Measurements from ENCODE around the gene SUPT6H. TPM values are rescaled to one million over a fixed set of nuclear protein-coding genes. Genes with fewer than 3 reads are reported as not detected.

Gene SUPT6H
- total RNA-seq, 2 experiments from 2014 or later, result 80.6 to 85.8 TPM

DNA sequence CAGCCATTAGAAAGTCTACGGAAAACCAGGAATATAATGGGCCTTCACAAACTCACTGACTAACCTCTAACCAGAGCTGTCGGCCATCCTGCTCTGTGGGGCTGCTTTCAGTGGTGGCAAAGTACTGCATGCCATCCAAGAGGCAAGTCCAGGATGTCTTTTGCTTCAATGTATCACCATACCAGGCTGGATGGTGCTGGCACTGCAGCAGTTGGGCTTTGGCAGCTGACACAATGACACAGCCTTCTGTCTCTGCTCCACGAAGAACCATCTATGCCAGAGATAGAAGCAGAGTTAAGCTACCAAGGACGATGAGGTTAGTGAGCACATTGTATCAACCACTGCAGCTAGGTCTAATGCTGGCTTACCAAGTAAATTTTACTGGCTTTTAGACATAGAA is 38.3 kb upstream of the SUPT6H start:
- H3K27me3 Mint-ChIP-seq, result no peaks in the 10 kb centered on the region
- no peak for ATAC-seq
- POLR2A ChIA-PET, result interaction anchor here (1.2 kb wide), 1 partner anchor 18 kb away, joined by 3 read pairs; no protein-coding TSS in a partner anchor
- intact Hi-C loops (cut with DNase I, micrococcal nuclease), result no loop called here
- no peak overlapping the region for H3K27ac Mint-ChIP-seq
- H3K36me3 Mint-ChIP-seq (ENCODE audit: low read depth), result peaks cover 69% of the 10 kb centered on the region
- CTCF ChIA-PET, result interaction anchor here (0.6 to 2.1 kb wide), 3 partner anchors 15 to 283 kb away, joined by 3 to 13 read pairs (median 4); no protein-coding TSS in a partner anchor
- no peak for DNase-seq
- peaks cover 9% of the 10 kb centered on the region for H3K4me1 Mint-ChIP-seq
- H3K9me3 Mint-ChIP-seq (ENCODE audit: low read depth), result no peaks in the 10 kb centered on the region
- no peak overlapping the region for H3K4me3 Mint-ChIP-seq

DNA sequence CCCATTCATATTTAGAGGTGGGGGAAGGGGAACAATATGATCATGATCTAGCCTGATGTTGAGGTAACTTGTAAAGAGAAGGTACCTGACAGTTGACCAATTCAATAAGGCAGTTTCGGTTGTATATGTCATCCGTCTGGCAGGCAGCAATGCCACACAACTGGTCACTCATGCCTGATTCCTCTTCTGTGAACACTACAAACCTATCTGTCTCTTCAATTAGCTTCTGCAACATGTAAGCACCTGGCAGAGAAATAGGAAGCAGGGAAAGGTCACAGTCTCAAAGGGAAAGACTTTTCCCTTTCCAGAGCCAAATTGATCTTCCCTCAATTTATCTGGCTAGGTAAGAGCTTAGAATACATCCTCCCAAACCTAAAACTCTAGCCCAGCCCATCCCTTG is 37.9 kb upstream of the SUPT6H start:
- Mint-ChIP-seq H3K36me3 (ENCODE audit: low read depth) (peaks cover 66% of the 10 kb centered on the region), H3K27ac (no peak overlapping the region), H3K4me3 (no peak overlapping the region), H3K4me1 (peaks cover 9% of the 10 kb centered on the region), H3K9me3 (ENCODE audit: low read depth) (no peaks in the 10 kb centered on the region), H3K27me3 (no peaks in the 10 kb centered on the region)
- ATAC-seq, result no peak
- no peak for DNase-seq
- intact Hi-C loops (cut with DNase I, micrococcal nuclease), result no loop called here
- ChIA-PET CTCF (interaction anchor here (0.6 to 2.1 kb wide), 5 partner anchors 8 to 284 kb away, joined by 3 to 13 read pairs (median 3); no protein-coding TSS in a partner anchor), POLR2A (interaction anchor here (1.2 kb wide), 1 partner anchor 17 kb away, joined by 3 read pairs; no protein-coding TSS in a partner anchor)

DNA sequence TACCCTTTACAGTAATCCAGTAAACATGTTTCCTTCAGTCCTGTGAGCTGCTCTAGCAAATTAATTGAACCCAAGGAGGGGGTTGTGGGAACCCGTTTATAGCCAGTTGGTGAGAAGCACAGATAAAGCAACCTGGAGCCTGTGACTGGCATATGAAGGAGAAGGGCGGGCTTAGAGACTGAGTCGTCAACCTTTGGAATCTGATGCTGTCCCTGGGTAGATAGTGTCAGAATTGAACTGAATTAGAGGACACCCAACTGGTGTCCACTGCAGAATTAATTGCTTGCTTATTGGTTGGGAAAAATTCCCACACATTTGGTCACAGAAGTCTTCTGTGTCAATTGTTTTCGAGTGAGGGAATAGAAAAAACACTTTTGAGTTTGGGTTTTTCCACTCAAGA is 35.2 kb upstream of the SUPT6H start:
- Mint-ChIP-seq H3K27me3 (no peaks in the 10 kb centered on the region), H3K4me3 (no peak overlapping the region), H3K4me1 (peaks cover 9% of the 10 kb centered on the region), H3K27ac (no peak overlapping the region), H3K36me3 (ENCODE audit: low read depth) (peaks cover 53% of the 10 kb centered on the region), H3K9me3 (ENCODE audit: low read depth) (no peaks in the 10 kb centered on the region)
- ATAC-seq (no peak), DNase-seq (no peak)
- ChIA-PET POLR2A (no interaction called here), CTCF (interaction anchor here (1.3 kb wide), 2 partner anchors 8 to 17 kb away, joined by 5 to 6 read pairs; no protein-coding TSS in a partner anchor)
- intact Hi-C loops (cut with DNase I, micrococcal nuclease), result no loop called here

DNA sequence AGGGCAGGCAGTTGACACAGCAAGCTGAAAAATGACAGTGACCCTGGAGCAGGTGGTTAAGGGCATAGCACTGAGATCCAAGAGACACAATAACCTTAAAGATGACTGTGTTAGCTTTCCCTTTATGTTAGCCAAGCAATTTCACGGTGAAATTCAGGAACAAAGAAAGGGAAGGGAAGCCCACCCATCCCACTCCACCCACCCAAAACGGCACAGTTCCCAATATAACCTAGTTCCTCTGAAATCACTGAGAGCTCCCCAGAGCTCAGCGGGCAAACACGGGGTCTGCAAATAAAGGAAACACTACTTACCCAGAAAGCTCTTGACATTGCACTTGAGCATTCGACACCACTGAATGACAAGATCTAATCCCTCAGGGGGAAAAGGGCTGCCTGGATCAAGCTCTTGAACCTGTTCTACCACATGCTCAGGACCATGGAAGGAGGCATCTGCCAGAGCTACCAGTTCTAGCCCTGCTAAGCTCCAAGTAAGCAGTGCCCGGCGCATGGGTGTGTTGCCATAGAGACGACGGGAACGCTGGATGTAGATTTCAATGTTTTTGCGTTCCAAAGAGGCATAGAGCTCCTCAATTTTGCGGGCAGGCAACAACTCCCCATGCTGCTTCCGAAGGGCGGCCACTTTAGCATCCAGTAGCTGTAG is 27.7 kb upstream of the SUPT6H start:
- H3K36me3 Mint-ChIP-seq (ENCODE audit: low read depth), result peaks cover 77% of the 10 kb centered on the region

DNA sequence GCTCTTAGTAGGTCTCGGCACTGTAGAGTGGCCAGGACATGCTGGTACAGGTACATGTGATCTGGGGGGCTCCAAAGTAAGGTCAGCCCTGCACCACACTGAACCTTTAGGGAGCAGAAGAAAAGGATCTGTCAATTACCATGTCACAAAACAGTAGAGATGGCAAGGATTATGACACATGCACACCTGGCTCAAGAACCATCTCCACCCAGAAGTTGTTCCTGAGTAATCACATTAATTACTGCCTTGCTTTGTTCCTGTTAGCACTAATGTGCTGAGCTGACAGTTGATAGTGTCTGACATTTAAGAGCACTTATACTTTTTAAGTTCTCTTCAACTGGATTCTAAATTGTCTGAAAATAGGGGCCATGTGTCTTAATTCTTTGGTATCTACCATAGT is 26.5 kb upstream of the SUPT6H start:
- no peak for DNase-seq
- Mint-ChIP-seq H3K27me3 (no peaks in the 10 kb centered on the region), H3K4me1 (peaks cover 17% of the 10 kb centered on the region), H3K4me3 (no peak overlapping the region), H3K36me3 (ENCODE audit: low read depth) (peaks cover 85% of the 10 kb centered on the region), H3K9me3 (ENCODE audit: low read depth) (no peaks in the 10 kb centered on the region), H3K27ac (no peak overlapping the region)
- intact Hi-C loops (cut with DNase I, micrococcal nuclease), result loop anchor here in 1 of 2 experiments (5.0 kb wide), 1 partner anchor 37 kb away; no protein-coding TSS in a partner anchor
- no peak for ATAC-seq
- CTCF ChIA-PET, result interaction anchor here (0.6 to 1.9 kb wide), 6 partner anchors 9 to 46 kb away, joined by 3 to 7 read pairs (median 6); partner anchors contain the start of gene BLTP2
- POLR2A ChIA-PET, result interaction anchor here (0.7 kb wide), 1 partner anchor 58 kb away, joined by 3 read pairs; no protein-coding TSS in a partner anchor

More for the DNA sequence above, 27.7 kb upstream of the SUPT6H start:
- ChIA-PET POLR2A (interaction anchor here (0.5 kb wide), 1 partner anchor 117 kb away, joined by 5 read pairs; no protein-coding TSS in a partner anchor), CTCF (interaction anchor here (0.6 to 1.9 kb wide), 7 partner anchors 8 to 49 kb away, joined by 3 to 7 read pairs (median 6); partner anchors contain the start of gene BLTP2)
- intact Hi-C loops (cut with DNase I, micrococcal nuclease), result no loop called here
- Mint-ChIP-seq H3K27ac (no peak overlapping the region), H3K27me3 (no peaks in the 10 kb centered on the region), H3K9me3 (ENCODE audit: low read depth) (no peaks in the 10 kb centered on the region), H3K4me1 (peaks cover 13% of the 10 kb centered on the region), H3K4me3 (no peak overlapping the region)
- DNase-seq, result no peak
- ATAC-seq, result no peak

DNA sequence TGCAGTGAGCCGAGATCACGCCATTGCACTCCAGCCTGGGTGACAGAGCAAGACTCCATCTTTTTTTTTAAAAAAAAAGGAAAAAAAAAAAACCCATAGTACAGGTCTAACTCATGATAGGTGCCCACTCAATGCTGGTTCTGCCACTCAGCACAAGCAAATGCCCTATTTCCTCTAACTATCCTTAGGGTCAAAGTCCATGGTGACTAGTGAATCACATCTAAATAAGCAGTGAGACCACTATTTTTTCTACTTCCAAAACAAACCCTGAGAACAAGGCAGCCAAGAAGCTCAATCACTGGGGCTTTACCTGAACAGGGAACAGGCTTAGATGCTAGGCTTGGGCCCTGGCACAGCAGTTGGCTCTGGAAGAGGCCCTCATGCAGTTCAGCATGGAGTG is 20.4 kb upstream of the SUPT6H start:
- ChIA-PET CTCF (interaction anchor here (0.6 to 8.1 kb wide), 3 partner anchors 22 to 93 kb away, joined by 4 to 125 read pairs (median 4); partner anchors contain the start of genes SDF2 and SUPT6H), POLR2A (interaction anchor here (0.6 to 1.0 kb wide), 2 partner anchors 18 to 28 kb away, joined by 3 to 7 read pairs; partner anchors contain the start of gene RSKR)
- ATAC-seq (no peak), DNase-seq (no peak)
- peaks cover 61% of the 10 kb centered on the region for H3K36me3 Mint-ChIP-seq (ENCODE audit: low read depth)
- H3K4me1 Mint-ChIP-seq, result peaks cover 36% of the 10 kb centered on the region
- intact Hi-C loops (cut with DNase I, micrococcal nuclease), result loop anchor here (10.0 kb wide), 2 partner anchors 473 to 597 kb away; partner anchors contain the start of gene NLK (in 1 of the 2)
- no peaks in the 10 kb centered on the region for H3K27me3 Mint-ChIP-seq
- no peak overlapping the region for H3K4me3 Mint-ChIP-seq
- H3K27ac Mint-ChIP-seq, result no peak overlapping the region
- no peaks in the 10 kb centered on the region for H3K9me3 Mint-ChIP-seq (ENCODE audit: low read depth)

DNA sequence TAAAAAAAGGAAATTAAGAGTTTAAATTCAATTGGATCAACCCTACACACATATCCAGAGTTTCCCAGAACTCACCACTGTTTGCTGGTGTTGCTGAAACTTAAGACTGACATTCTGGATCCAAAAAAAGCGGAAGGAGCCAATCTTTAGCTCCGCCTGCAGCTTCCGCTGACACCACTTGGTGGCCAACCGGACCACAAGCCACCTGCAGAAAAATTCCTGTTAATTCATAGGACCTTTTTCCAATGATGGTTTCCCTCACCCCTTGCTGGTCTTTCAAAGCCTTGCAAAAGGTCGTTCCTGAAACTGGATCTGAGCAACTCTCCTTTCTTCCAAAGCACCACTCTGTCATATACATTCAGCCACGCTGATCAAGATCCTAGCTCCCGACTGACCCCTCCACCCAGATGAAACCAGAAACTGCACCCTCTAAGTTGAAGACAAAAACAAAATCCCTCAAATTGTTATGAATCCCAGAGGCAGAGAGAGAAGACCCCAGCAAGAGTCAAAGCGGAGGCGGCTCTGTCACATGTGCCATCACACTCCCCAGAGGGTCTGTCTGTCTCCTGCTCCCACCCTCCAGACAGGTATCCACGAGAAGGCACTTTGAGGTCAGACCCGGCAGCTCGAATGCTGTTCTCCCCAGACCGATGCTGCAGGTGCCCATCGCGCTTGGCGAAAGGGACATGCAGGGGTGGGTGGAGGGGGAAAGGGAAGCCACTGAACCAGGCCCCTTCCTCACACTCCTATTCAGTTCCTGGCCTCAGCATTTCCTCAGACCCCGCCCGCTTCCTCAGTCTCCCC is 17.8 kb upstream of the SUPT6H start:
- ChIA-PET CTCF (interaction anchor here (0.6 to 8.1 kb wide), 35 partner anchors 8 to 472 kb away, joined by 3 to 125 read pairs (median 4); partner anchors contain the start of genes NEK8, RPL23A, SDF2 and SUPT6H), POLR2A (interaction anchor here (1.1 to 2.2 kb wide), 8 partner anchors 17 to 76 kb away, joined by 3 to 23 read pairs (median 8); partner anchors contain the start of genes PIGS, PROCA1, RPL23A and SDF2)
- no peak for ATAC-seq
- Mint-ChIP-seq H3K9me3 (ENCODE audit: low read depth) (no peaks in the 10 kb centered on the region), H3K36me3 (ENCODE audit: low read depth) (peaks cover 49% of the 10 kb centered on the region), H3K4me3 (peak overlapping the region; percentile 95), H3K4me1 (peaks cover 41% of the 10 kb centered on the region), H3K27me3 (no peaks in the 10 kb centered on the region), H3K27ac (peak overlapping the region; percentile 87)
- intact Hi-C loops (cut with DNase I, micrococcal nuclease), result loop anchor here (1.0 to 10.0 kb wide), 6 partner anchors 45 to 599 kb away; partner anchors contain the start of genes NEK8 (in 1 of the 2), NLK (in 1 of the 2), PIGS (in 1 of the 2) and PROCA1 (in 1 of the 2)
- DNase-seq, result peak; percentile 62

DNA sequence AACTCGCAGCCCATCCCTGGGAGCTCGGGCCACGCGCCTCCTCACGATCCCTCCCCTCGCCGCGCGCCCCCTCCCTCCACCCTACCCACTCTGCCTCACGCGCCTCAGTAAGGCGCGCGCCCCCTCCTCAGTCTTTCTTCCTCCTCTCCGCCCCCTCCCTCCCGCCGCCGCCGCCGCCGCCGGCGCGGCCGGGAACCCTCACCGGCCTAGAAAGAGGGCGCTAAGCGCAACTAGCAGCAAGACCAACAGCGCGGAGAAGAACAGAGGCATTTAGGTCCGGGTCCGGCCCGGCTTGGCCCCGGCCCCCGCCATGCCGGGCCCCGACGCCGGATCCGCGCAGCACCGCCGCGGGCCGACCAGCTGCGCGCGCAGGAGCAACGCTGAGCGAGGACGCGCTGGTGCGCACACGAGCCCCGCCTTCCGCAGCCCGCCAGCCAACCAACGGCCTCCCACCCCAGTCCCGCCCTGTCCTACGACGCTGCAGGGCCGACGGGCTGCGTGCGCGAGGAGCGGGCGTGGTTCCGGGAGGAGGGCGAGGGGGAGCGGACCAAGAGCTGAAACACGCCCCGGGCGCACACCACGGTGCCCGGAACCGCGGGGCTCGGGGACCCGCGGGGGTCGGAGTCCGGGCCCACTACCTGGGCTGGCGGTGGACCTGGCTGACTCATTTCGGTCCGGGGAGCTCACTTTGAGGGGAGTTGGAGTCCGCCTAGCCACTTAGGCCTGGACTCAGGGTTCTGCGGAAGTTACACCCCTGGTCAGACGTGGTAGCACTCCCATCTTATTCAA is 17.0 kb upstream of the SUPT6H start, which contains the start of gene BLTP2:
Gene BLTP2, minus strand, starts transcription at position 372 of the 789 bp plus-strand sequence. Its CDS starts 102 bp downstream, at position 270.
- ATAC-seq (peak; percentile 98), DNase-seq (peak; percentile 98)
- Mint-ChIP-seq H3K9me3 (ENCODE audit: low read depth) (no peaks in the 10 kb centered on the region), H3K27ac (peak within 1 kb of the TSS; percentile 87), H3K36me3 (ENCODE audit: low read depth) (peaks cover 43% of the 10 kb centered on the region), H3K27me3 (no peaks in the 10 kb centered on the region), H3K4me3 (peak within 1 kb of the TSS; percentile 95), H3K4me1 (peaks cover 38% of the 10 kb centered on the region)
- ChIA-PET CTCF (interaction anchor here (0.7 to 8.1 kb wide), 21 partner anchors 9 to 308 kb away, joined by 3 to 125 read pairs (median 4); partner anchors contain the start of genes POLDIP2, PROCA1, SDF2 and SUPT6H), POLR2A (interaction anchor here (0.8 to 1.7 kb wide), 6 partner anchors 12 to 75 kb away, joined by 3 to 23 read pairs (median 8); partner anchors contain the start of genes PIGS, PROCA1, RPL23A and SDF2)
- intact Hi-C loops (cut with DNase I, micrococcal nuclease), result loop anchor here (1.0 to 10.0 kb wide), 17 partner anchors 16 to 600 kb away; partner anchors contain the start of genes PHF12 (in 2 of the 2), PROCA1 (in 2 of the 2), SPAG5 (in 2 of the 2) and DHRS13 (in 1 of the 2)

DNA sequence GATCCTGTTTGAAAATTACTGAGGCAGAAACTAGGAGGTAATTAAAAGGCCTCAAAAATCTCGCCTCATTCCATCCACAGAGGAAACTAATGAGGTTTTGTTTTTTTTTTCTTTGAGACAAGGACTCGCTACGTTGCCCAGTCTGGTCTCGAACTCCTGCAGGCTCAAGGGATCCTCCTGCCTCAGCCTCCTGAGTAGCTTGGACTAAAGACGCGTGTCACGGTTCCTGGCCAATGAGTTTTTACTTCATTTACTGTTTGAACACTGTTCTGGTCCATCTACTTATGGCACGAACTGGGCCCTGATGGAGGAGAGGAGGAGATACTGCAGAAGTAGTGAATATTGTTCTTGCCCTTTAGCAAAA is 16.4 kb upstream of the SUPT6H start:
- peak overlapping the region; percentile 86 for H3K27ac Mint-ChIP-seq
- H3K36me3 Mint-ChIP-seq (ENCODE audit: low read depth), result peaks cover 41% of the 10 kb centered on the region
- intact Hi-C loops (cut with DNase I, micrococcal nuclease), result loop anchor here (1.0 to 10.0 kb wide), 17 partner anchors 16 to 601 kb away; partner anchors contain the start of genes PHF12 (in 2 of the 2), PROCA1 (in 2 of the 2), DHRS13 (in 1 of the 2) and IFT20 (in 1 of the 2)
- peaks cover 36% of the 10 kb centered on the region for H3K4me1 Mint-ChIP-seq
- ChIA-PET POLR2A (interaction anchor here (0.8 to 1.7 kb wide), 5 partner anchors 11 to 74 kb away, joined by 6 to 23 read pairs (median 9); partner anchors contain the start of genes PIGS, PROCA1, RPL23A and SDF2), CTCF (interaction anchor here (0.7 to 8.1 kb wide), 17 partner anchors 9 to 288 kb away, joined by 3 to 125 read pairs (median 4); partner anchors contain the start of genes POLDIP2, PROCA1, SDF2 and SUPT6H)
- ATAC-seq, result no peak
- no peak for DNase-seq
- no peaks in the 10 kb centered on the region for H3K9me3 Mint-ChIP-seq (ENCODE audit: low read depth)
- peak overlapping the region; percentile 95 for H3K4me3 Mint-ChIP-seq
- H3K27me3 Mint-ChIP-seq, result no peaks in the 10 kb centered on the region
